MG63 (cell line): ENCODE results near the gene THSD4. TPM values are rescaled to one million over a fixed set of nuclear protein-coding genes. Genes with fewer than 3 reads are reported as not detected.
"Not testable (repeated sequence)": the region's sequence is repeated elsewhere in the genome, so short reads cannot be mapped to it uniquely, and the experiment has no call there.

ENCODE experiments used
- DNase-seq: peaks from one replicate; pipeline ENCODE4 v3.0.0-alpha.2; 2020
- H3K27me3 ChIP-seq: fragments of 250-450 bp; sonication (Bioruptor Pico); 2 replicates; pipeline ENCODE4 v1.5.1; 2020; ENCODE audit warnings: mild to moderate bottlenecking, moderate library complexity
- H3K36me3 ChIP-seq: fragments of 250-450 bp; sonication (Bioruptor Pico); 2 replicates; pipeline ENCODE4 v1.5.1; 2020; ENCODE audit warnings: mild to moderate bottlenecking, moderate library complexity
- H3K4me3 ChIP-seq: fragments of 250-450 bp; sonication (Bioruptor Pico); 2 replicates; pipeline ENCODE4 v1.5.1; 2020; ENCODE audit warnings: mild to moderate bottlenecking, moderate library complexity
- H3K9me3 ChIP-seq: fragments of 250-450 bp; sonication (Bioruptor Pico); 2 replicates; pipeline ENCODE4 v1.5.1; 2020; ENCODE audit warnings: mild to moderate bottlenecking, moderate library complexity
- total RNA-seq: library from RNA; depleted of rRNA; stranded (reverse); fragments of >200 nt; shearing (Covaris generic); gene quantifications from 2 replicates; pipeline ENCODE4 v1.2.3, GENCODE V29; 2014; ENCODE audit warnings: low replicate concordance

The THSD4 gene
- total RNA-seq, 1 experiment from 2014 or later = 10.2 TPM

GRCh38 chr15:71239592-71240364, 124.5 kb downstream of the THSD4 start:
- DNase-seq = peak; percentile 7
- Histone ChIP-seq H3K27me3 (no peaks in the 10 kb centered on the region), H3K36me3 (peaks cover 16% of the 10 kb centered on the region), H3K9me3 (no peaks in the 10 kb centered on the region), H3K4me3 (no peak overlapping the region)

- H3K4me3 ChIP-seq = no peak overlapping the region
- peaks cover 16% of the 10 kb centered on the region for H3K36me3 ChIP-seq
- H3K9me3 ChIP-seq = no peaks in the 10 kb centered on the region
- H3K27me3 ChIP-seq = no peaks in the 10 kb centered on the region
- DNase-seq = no peak
These were observed 127.0 kb downstream of the THSD4 start for GRCh38 chr15:71242292-71242691.

GRCh38 chr15:71244250-71244649, 129.0 kb downstream of the THSD4 start:
- no peak for DNase-seq
- Histone ChIP-seq H3K9me3 (no peaks in the 10 kb centered on the region), H3K27me3 (no peaks in the 10 kb centered on the region), H3K4me3 (no peak overlapping the region), H3K36me3 (peaks cover 26% of the 10 kb centered on the region)

GRCh38 chr15:71245588-71245987, 130.3 kb downstream of the THSD4 start:
- DNase-seq = no peak
- H3K4me3 ChIP-seq = no peak overlapping the region
- H3K9me3 ChIP-seq = no peaks in the 10 kb centered on the region
- peaks cover 33% of the 10 kb centered on the region for H3K36me3 ChIP-seq
- H3K27me3 ChIP-seq = no peaks in the 10 kb centered on the region

GRCh38 chr15:71248386-71248785, 133.1 kb downstream of the THSD4 start:
- Histone ChIP-seq H3K27me3 (no peaks in the 10 kb centered on the region), H3K9me3 (no peaks in the 10 kb centered on the region), H3K36me3 (peaks cover 45% of the 10 kb centered on the region), H3K4me3 (no peak overlapping the region)
- no peak for DNase-seq

GRCh38 chr15:71249986-71250385, 134.7 kb downstream of the THSD4 start:
- Histone ChIP-seq H3K36me3 (peaks cover 42% of the 10 kb centered on the region), H3K9me3 (no peaks in the 10 kb centered on the region), H3K4me3 (no peak overlapping the region), H3K27me3 (no peaks in the 10 kb centered on the region)
- DNase-seq = no peak

GRCh38 chr15:71250936-71251583, 135.8 kb downstream of the THSD4 start:
- DNase-seq = no peak
- no peak overlapping the region for H3K4me3 ChIP-seq
- H3K9me3 ChIP-seq = no peaks in the 10 kb centered on the region
- H3K36me3 ChIP-seq = peaks cover 42% of the 10 kb centered on the region
- no peaks in the 10 kb centered on the region for H3K27me3 ChIP-seq

GRCh38 chr15:71251584-71252043, 136.3 kb downstream of the THSD4 start:
- no peak for DNase-seq
- Histone ChIP-seq H3K36me3 (peaks cover 43% of the 10 kb centered on the region), H3K4me3 (no peak overlapping the region)

GRCh38 chr15:71252044-71252739, 136.9 kb downstream of the THSD4 start:
- H3K36me3 ChIP-seq = peaks cover 47% of the 10 kb centered on the region
- no peak overlapping the region for H3K4me3 ChIP-seq
- DNase-seq = peak; percentile 24
- H3K27me3 ChIP-seq = no peaks in the 10 kb centered on the region
- no peaks in the 10 kb centered on the region for H3K9me3 ChIP-seq

More at GRCh38 chr15:71251584-71252043, 136.3 kb downstream of the THSD4 start:
- Histone ChIP-seq H3K9me3 (no peaks in the 10 kb centered on the region), H3K27me3 (no peaks in the 10 kb centered on the region)

GRCh38 chr15:71252740-71253047, 137.4 kb downstream of the THSD4 start:
- no peaks in the 10 kb centered on the region for H3K27me3 ChIP-seq
- no peak for DNase-seq
- peaks cover 46% of the 10 kb centered on the region for H3K36me3 ChIP-seq
- H3K9me3 ChIP-seq = no peaks in the 10 kb centered on the region
- no peak overlapping the region for H3K4me3 ChIP-seq

GRCh38 chr15:71254491-71254890, 139.2 kb downstream of the THSD4 start:
- no peak for DNase-seq
- H3K9me3 ChIP-seq = no peaks in the 10 kb centered on the region
- no peaks in the 10 kb centered on the region for H3K27me3 ChIP-seq
- H3K4me3 ChIP-seq = no peak overlapping the region
- H3K36me3 ChIP-seq = peaks cover 48% of the 10 kb centered on the region

- DNase-seq = no peak
- H3K27me3 ChIP-seq = no peaks in the 10 kb centered on the region
- no peak overlapping the region for H3K4me3 ChIP-seq
- peaks cover 46% of the 10 kb centered on the region for H3K36me3 ChIP-seq
- H3K9me3 ChIP-seq = no peaks in the 10 kb centered on the region; the same call in 1 of the 2 replicates
These were observed 141.8 kb downstream of the THSD4 start for GRCh38 chr15:71256934-71257664.

GRCh38 chr15:71259866-71260265, 144.6 kb downstream of the THSD4 start:
- no peak for DNase-seq
- H3K4me3 ChIP-seq = no peak overlapping the region
- H3K27me3 ChIP-seq = no peaks in the 10 kb centered on the region
- peaks cover 41% of the 10 kb centered on the region for H3K36me3 ChIP-seq
- peaks cover 5% of the 10 kb centered on the region for H3K9me3 ChIP-seq

GRCh38 chr15:71261418-71261817, 146.1 kb downstream of the THSD4 start:
- DNase-seq = no peak
- H3K36me3 ChIP-seq = peaks cover 51% of the 10 kb centered on the region
- no peaks in the 10 kb centered on the region for H3K27me3 ChIP-seq
- H3K9me3 ChIP-seq = peaks cover 5% of the 10 kb centered on the region
- no peak overlapping the region for H3K4me3 ChIP-seq

- Histone ChIP-seq H3K4me3 (no peak overlapping the region), H3K9me3 (peaks cover 5% of the 10 kb centered on the region), H3K27me3 (no peaks in the 10 kb centered on the region), H3K36me3 (peaks cover 49% of the 10 kb centered on the region)
- DNase-seq = no peak
These were observed 146.6 kb downstream of the THSD4 start for GRCh38 chr15:71261909-71262308.

GRCh38 chr15:71262599-71262998, 147.3 kb downstream of the THSD4 start:
- DNase-seq = no peak
- Histone ChIP-seq H3K36me3 (peaks cover 44% of the 10 kb centered on the region), H3K9me3 (peaks cover 8% of the 10 kb centered on the region), H3K27me3 (no peaks in the 10 kb centered on the region), H3K4me3 (no peak overlapping the region)

- Histone ChIP-seq H3K36me3 (peaks cover 26% of the 10 kb centered on the region), H3K9me3 (peaks cover 14% of the 10 kb centered on the region)
- not testable (repeated sequence) for H3K4me3 ChIP-seq, DNase-seq, H3K27me3 ChIP-seq
These were observed 150.3 kb downstream of the THSD4 start for GRCh38 chr15:71265606-71266005.
